Activated CD4-positive, alpha-beta T cell treated with anti-CD3 and anti-CD28 coated beads for 36 hours (primary cell): ENCODE results near the gene CD7. TPM values are rescaled to one million over a fixed set of nuclear protein-coding genes. Genes with fewer than 3 reads are reported as not detected.

Source experiments
- total RNA-seq, 2 experiments: library from RNA; stranded (reverse); gene quantifications; one replicate each; pipeline ENCODE4 v1.2.3, GENCODE V29; 2021

CD7 gene
- total RNA-seq, 2 experiments from 2014 or later, result 614 to 725 TPM

Other genes with a start within 250 kb of the CD7 start
- 100 to 1,000 TPM; 239 to 259 TPM for gene FASN, start 219.4 kb downstream of the CD7 start, total RNA-seq
- 10 to 100 TPM; 41.6 to 43.8 TPM for gene CCDC57, start 104.8 kb downstream of the CD7 start, total RNA-seq
- gene SLC16A3, start 88.6 kb downstream of the CD7 start, total RNA-seq, result 100 to 1,000 TPM in 1 of 2 experiments, 10 to 100 TPM in 1; 93.2 to 157 TPM
- gene CSNK1D, start 43.9 kb downstream of the CD7 start, total RNA-seq, result 100 to 1,000 TPM; 118 to 182 TPM
- 10 to 100 TPM in 1 of 2 experiments, 1 to 10 TPM in 1; 9.0 to 10.9 TPM for gene SECTM1, start 16.2 kb upstream of the CD7 start, total RNA-seq
- gene TEX19, start 41.6 kb upstream of the CD7 start, total RNA-seq, result not detected
- gene UTS2R, start 54.2 kb upstream of the CD7 start, total RNA-seq, result not detected
- 10 to 100 TPM; 23.3 to 26.0 TPM for gene HEXD, start 100.7 kb upstream of the CD7 start, total RNA-seq
- gene OGFOD3, start 101.0 kb upstream of the CD7 start, total RNA-seq, result 10 to 100 TPM; 20.0 to 22.3 TPM
- gene CYBC1, start 133.1 kb upstream of the CD7 start, total RNA-seq, result 100 to 1,000 TPM; 286 to 329 TPM
- 10 to 100 TPM; 65.4 to 85.9 TPM for gene NARF, start 141.1 kb upstream of the CD7 start, total RNA-seq
- gene FOXK2, start 202.1 kb upstream of the CD7 start, total RNA-seq, result 10 to 100 TPM; 58.1 to 75.4 TPM